GM12874 (cell line): ENCODE results near the gene BMPR1A.

ENCODE experiments used
- CTCF ChIP-seq: IDR thresholded peaks from 2 replicates; pipeline ENCODE4 v1.5.1; 2011; ENCODE audit warnings: low read depth, mild to moderate bottlenecking, control low read depth, low read length, moderate library complexity; ENCODE audit not compliant: insufficient read depth

The BMPR1A gene

GRCh38 chr10:86851328-86852207 lies 95.1 kb downstream of the BMPR1A start:
- TF ChIP-seq CTCF = no peak

DNA sequence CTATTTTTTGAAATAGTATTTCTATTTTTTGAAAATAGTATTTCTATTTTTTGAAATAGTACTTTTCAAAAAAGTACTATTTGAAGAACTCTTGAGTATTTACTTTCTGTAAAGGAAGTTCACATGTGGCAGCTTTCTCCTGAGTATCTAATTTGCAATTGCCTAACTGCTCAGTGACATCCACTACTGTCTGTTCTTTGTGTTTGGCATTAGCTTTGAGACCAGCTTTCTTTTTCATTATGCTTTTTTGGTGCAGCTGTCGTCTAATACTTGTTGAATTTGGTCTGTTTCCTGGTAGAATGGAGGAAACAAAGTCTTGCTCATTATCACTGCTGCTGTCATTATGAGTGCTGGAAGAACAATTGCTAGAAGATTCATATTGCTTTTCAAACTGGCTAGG lies 99.1 kb downstream of the BMPR1A start:
- TF ChIP-seq CTCF = no peak

DNA sequence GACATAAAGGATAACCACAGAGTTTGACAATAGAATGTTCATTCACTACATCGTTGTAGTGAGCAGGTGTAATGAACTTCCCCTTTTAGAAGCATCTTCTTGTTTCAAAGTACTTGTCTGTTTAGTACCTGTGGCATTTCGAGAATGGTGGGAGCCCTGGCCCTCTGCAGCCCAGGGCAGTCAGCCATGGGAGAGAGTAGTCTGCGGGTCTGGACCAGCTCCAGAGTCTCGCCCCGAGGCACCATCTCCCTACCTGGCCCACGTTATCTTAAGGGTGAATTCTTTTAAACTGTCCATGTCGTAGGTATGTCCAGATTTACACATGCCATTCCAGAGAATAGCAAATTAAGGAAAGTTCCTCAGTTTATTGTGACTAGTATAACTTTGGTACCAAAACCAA lies 99.7 kb downstream of the BMPR1A start:
- TF ChIP-seq CTCF = no peak

- TF ChIP-seq CTCF = no peak
Observed at GRCh38 chr10:86857128-86857721, 100.8 kb downstream of the BMPR1A start.

DNA sequence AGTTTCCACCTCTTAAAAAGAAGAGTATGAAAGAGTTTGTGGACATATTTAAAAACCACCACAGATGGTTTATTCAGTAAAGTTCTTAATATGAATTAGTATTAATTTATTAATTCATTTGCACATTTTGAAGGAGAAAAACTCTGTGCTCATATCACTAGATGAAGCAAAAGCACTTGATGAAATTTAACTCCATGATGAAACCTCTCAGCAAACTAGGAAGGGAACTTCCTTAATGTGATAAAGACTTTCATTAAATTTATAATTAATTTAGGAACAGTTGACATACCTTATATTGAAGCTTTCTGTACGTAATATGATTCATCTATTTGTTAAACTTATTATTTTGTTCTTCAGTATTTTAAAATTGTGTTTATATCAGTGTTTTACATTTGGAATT lies 101.6 kb downstream of the BMPR1A start:
- no peak for TF ChIP-seq CTCF

GRCh38 chr10:86861351-86861750 lies 104.9 kb downstream of the BMPR1A start:
- no peak for TF ChIP-seq CTCF

DNA sequence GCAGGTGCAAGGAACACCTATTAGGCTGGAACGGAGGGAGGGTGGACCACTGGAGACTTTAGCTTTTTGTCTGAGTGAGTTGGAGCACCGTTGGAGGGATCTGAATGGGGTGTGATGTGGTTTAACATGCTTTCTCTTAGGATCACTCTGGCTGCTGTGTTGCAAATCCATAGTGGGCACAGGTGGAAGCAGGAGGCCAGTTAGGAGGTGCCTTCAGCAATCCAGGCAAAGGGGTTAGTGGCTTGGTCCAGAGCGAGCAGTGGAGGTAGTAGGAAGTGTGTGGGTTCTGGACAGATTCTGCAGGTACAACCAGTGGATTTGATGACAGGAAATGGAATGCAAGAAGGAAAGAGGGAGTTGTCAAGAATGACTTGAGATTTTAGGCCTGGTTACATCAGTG lies 106.0 kb downstream of the BMPR1A start:
- TF ChIP-seq CTCF = no peak
